K562 (cell line): Measurements from ENCODE around the gene ARHGAP32. TPM values are rescaled to one million over a fixed set of nuclear protein-coding genes. Genes with fewer than 3 reads are reported as not detected.

Source experiments
- ATAC-seq: fragments of 200-7000 bp; cut with Tn5 transposase; 3 replicates; pipeline ENCODE4 v1.9.1; 2020; ENCODE audit warnings: moderate library complexity
- BruUV-seq: library from RNA; stranded (reverse); fragments of 400-500 nt; replicated peaks from 2 replicates; lab custom pipeline; 2021; lab: Mats Ljungman, UMichigan
- CTCF ChIA-PET: fragments of 300-600 bp; formaldehyde crosslinking; extraction: SDS; loops from one replicate; lab custom pipeline; 2021; ENCODE audit warnings: low intra/inter-chr PET ratio; lab: Yijun Ruan, JAX
- POLR2A ChIA-PET: fragments of 300-600, 350-650 bp; sonication (Branson Sonifier 250); formaldehyde crosslinking; extraction: SDS; loops from one replicate; lab custom pipeline; 2021; ENCODE audit warnings: antibody characterized with exemption, inconsistent platforms; lab: Yijun Ruan, JAX
- DNase-seq, 4 experiments: peaks; one replicate each; pipeline versions ENCODE4 v3.0.0 to v3.0.0-alpha.2; 2011 to 2018; ENCODE audit warnings: low spot score in 3 of 4, mixed read lengths in 3 of 4; ENCODE audit errors: extremely low read depth in 1 of 4
- FAIRE-seq: peaks from 2 replicates; lab custom pipeline; 2011; peaks lifted over from hg19 to GRCh38; lab: Jason Lieb, UNC
- H2AFZ ChIP-seq: 2 replicates; pipeline ENCODE4 v1.6.0; 2011; ENCODE audit warnings: low read depth, low read length, control low read depth, inconsistent platforms
- H3K27ac ChIP-seq: fragments of 200-600 bp; 3 replicates; pipeline ENCODE4 v1.8.0; 2011; ENCODE audit warnings: low read depth, mild to moderate bottlenecking, control low read depth, inconsistent platforms, low read length, moderate library complexity, mixed read lengths; ENCODE audit errors: extremely low read depth
- H3K27me3 ChIP-seq, 2 experiments: fragments of 300-600 bp in 1 of 2; 2 replicates in 1 of 2; 3 replicates in 1 of 2; pipeline versions ENCODE4 v1.6.0 to v1.8.0; 2011; ENCODE audit warnings: inconsistent platforms in 2 of 2, low read length in 2 of 2, mild to moderate bottlenecking in 1 of 2, mixed read lengths in 1 of 2, moderate library complexity in 1 of 2; ENCODE audit not compliant: control insufficient read depth in 2 of 2, insufficient read depth in 2 of 2
- H3K36me3 ChIP-seq: fragments of 300-600 bp; 3 replicates; pipeline ENCODE4 v1.8.0; 2011; ENCODE audit warnings: mild to moderate bottlenecking, low read length, inconsistent platforms; ENCODE audit not compliant: control insufficient read depth, insufficient read depth
- H3K4me1 ChIP-seq, 2 experiments: fragments of 200-600 bp in 1 of 2; replicated peaks in 1 of 2; 2 replicates in 1 of 2; 3 replicates in 1 of 2; pipeline versions ENCODE4 v1.5.1 to v1.8.0; 2011; ENCODE audit warnings: inconsistent platforms in 2 of 2, low read length in 2 of 2, mild to moderate bottlenecking in 1 of 2, mixed read lengths in 1 of 2, moderate library complexity in 1 of 2; ENCODE audit not compliant: control insufficient read depth in 2 of 2, insufficient read depth in 2 of 2
- H3K4me2 ChIP-seq: 2 replicates; pipeline ENCODE4 v1.6.1; 2011; ENCODE audit warnings: low read length, control low read depth, inconsistent platforms, mixed read lengths; ENCODE audit not compliant: insufficient read depth
- H3K4me3 ChIP-seq: fragments of 200-600 bp; sonication (generic), shearing (Covaris generic); 2 replicates; pipeline ENCODE4 v1.5.1; 2016; ENCODE audit warnings: control low read depth, inconsistent platforms
- H3K79me2 ChIP-seq: fragments of 200-600 bp; 3 replicates; pipeline ENCODE4 v1.8.0; 2011; ENCODE audit warnings: low read length, inconsistent platforms; ENCODE audit not compliant: control insufficient read depth, insufficient read depth
- H3K9ac ChIP-seq, 2 experiments: 2 replicates each; pipeline versions ENCODE4 v1.6.0 to v1.6.1; 2011; ENCODE audit warnings: low read depth in 2 of 2, low read length in 2 of 2, control low read depth in 1 of 2, inconsistent platforms in 1 of 2, mild to moderate bottlenecking in 1 of 2, mixed read lengths in 1 of 2; ENCODE audit not compliant: insufficient read depth in 1 of 2
- H3K9me1 ChIP-seq: one replicate; pipeline ENCODE4 v1.6.0; 2011; ENCODE audit warnings: inconsistent platforms, mild to moderate bottlenecking, low read length, moderate library complexity; ENCODE audit not compliant: control insufficient read depth, insufficient read depth
- H3K9me3 ChIP-seq: replicated peaks from 2 replicates; pipeline ENCODE4 v1.5.1; 2011; ENCODE audit warnings: low read depth, low read length, inconsistent platforms; ENCODE audit not compliant: control insufficient read depth, insufficient read depth
- H4K20me1 ChIP-seq: replicated peaks from 2 replicates; pipeline ENCODE4 v1.6.1; 2011; ENCODE audit warnings: low read length, inconsistent platforms, mixed read lengths; ENCODE audit not compliant: control insufficient read depth, insufficient read depth
- ELF4 ChIP-seq: fragments of 450-650 bp; formaldehyde crosslinking; IDR thresholded peaks from 2 replicates; pipeline ENCODE4 v1.4.0; 2022; ENCODE audit warnings: missing genetic modification characterization
- MYC ChIP-seq, 2 experiments: fragments of 250-450 bp in 1 of 2; sonication (Bioruptor Pico) in 1 of 2; IDR thresholded peaks; 2 replicates each; pipeline versions ENCODE4 v1.5.1 to v1.6.1; 2012 to 2021; ENCODE audit warnings: low read depth in 2 of 2, borderline replicate concordance in 1 of 2, improper control_type of control experiment in 1 of 2, low read length in 1 of 2, mild to moderate bottlenecking in 1 of 2, moderate library complexity in 1 of 2
- NFIX ChIP-seq: fragments of 250-450 bp; sonication (Bioruptor Pico); IDR thresholded peaks from 2 replicates; pipeline ENCODE4 v1.4.0; 2020; ENCODE audit warnings: low read depth, mild to moderate bottlenecking, moderate library complexity
- REST ChIP-seq, 2 experiments: fragments of 450-650 bp; formaldehyde crosslinking in 1 of 2; IDR thresholded peaks; 2 replicates each; pipeline versions ENCODE4 v1.4.0 to v1.6.1; 2014 to 2020; ENCODE audit warnings: mild to moderate bottlenecking in 2 of 2, borderline replicate concordance in 1 of 2, low read depth in 1 of 2
- THAP7 ChIP-seq: fragments of 250-450 bp; sonication (Bioruptor Pico); IDR thresholded peaks from 2 replicates; pipeline ENCODE4 v1.5.0; 2021
- ZNF174 ChIP-seq: fragments of 250-450 bp; sonication (Bioruptor Pico); IDR thresholded peaks from 2 replicates; pipeline ENCODE4 v1.4.0; 2020; ENCODE audit warnings: mild to moderate bottlenecking
- in situ Hi-C: fragments of 300-500 bp; cut with MboI; formaldehyde crosslinking; loops from 4 replicates; pipeline ENCODE4 v1.15.0; 2018; ENCODE audit warnings: inconsistent platforms, mixed read lengths
- intact Hi-C: fragments of 100-400 bp; cut with micrococcal nuclease; formaldehyde crosslinking; loops from 2 replicates; pipeline ENCODE4 v1.14.2; 2022
- polyA plus RNA-seq, 8 experiments: library from polyadenylated mRNA; depleted of rRNA in 4 of 8; stranded (reverse) in 5 of 8; unstranded in 3 of 8; fragments of >200 nt; fragmentation: Nextera tagmentation in 2 of 8; fragmentation: Illumina TruSeq in 1 of 8; extraction: Ambion mirVana in 2 of 8; extraction: Trizol in 1 of 8; gene quantifications; 2 replicates each; pipeline versions ENCODE4 v1.2.1 to v1.2.3, GENCODE V29; 2011 to 2014; ENCODE audit warnings: inconsistent platforms in 1 of 8, missing spikeins in 1 of 8
- total RNA-seq, 7 experiments: library from RNA; depleted of rRNA in 6 of 7; stranded (reverse); fragments of >200 nt in 6 of 7; fragmentation: Illumina TruSeq in 2 of 7; extraction: Trizol in 2 of 7; gene quantifications; 2 replicates each; pipeline versions ENCODE4 v1.2.1 to v1.2.3, GENCODE V29; 2011 to 2021; ENCODE audit warnings: low replicate concordance in 1 of 7

The ARHGAP32 gene
- total and polyA plus RNA-seq, 9 of the 15 experiments (the other 6 are each of a cell fraction or from before 2014, with no cell fraction given): 0.18 TPM; not detected in 8

- in situ Hi-C loops: no loop called here
- no peak for FAIRE-seq
- no peaks in the 10 kb centered on the region for H3K79me2 ChIP-seq
- no peaks in the 10 kb centered on the region for H3K27me3 ChIP-seq
- no peaks in the 10 kb centered on the region for H3K4me1 ChIP-seq
- no peak overlapping the region for H2AFZ ChIP-seq
- no peak overlapping the region for H3K4me3 ChIP-seq
- H3K36me3 ChIP-seq: no peaks in the 10 kb centered on the region
- POLR2A ChIA-PET: no interaction called here
- BruUV-seq: no TSS peak
- H3K27ac ChIP-seq: no peak overlapping the region
- no peak for DNase-seq
- no peak for ATAC-seq
- no peaks in the 10 kb centered on the region for H4K20me1 ChIP-seq
- no peak overlapping the region for H3K4me2 ChIP-seq
- H3K9me1 ChIP-seq: no peaks in the 10 kb centered on the region
- H3K9me3 ChIP-seq: no peaks in the 10 kb centered on the region
- CTCF ChIA-PET: no interaction called here
- intact Hi-C loops: no loop called here
- TF ChIP-seq ELF4 (CRISPR knock-in tag) (no peak), REST (IDR thresholded peaks at IDR 0.05; ENCODE audit: borderline replicate concordance) (no peak), REST (CRISPR knock-in tag; IDR thresholded peaks at IDR 0.05; ENCODE audit: low read depth) (no peak), ZNF174 (no peak), NFIX (CRISPR knock-in tag) (no peak), MYC (IDR thresholded peaks at IDR 0.05; ENCODE audit: low read depth, low read length) (no peak), MYC (CRISPR knock-in tag; IDR thresholded peaks at IDR 0.05; ENCODE audit: borderline replicate concordance, low read depth) (no peak), THAP7 (CRISPR knock-in tag) (no peak)
- H3K9ac ChIP-seq: no peak overlapping the region
Observed at GRCh38 chr11:128988242-128988970, 203.7 kb downstream of the ARHGAP32 start.
